ENCODE data around the gene CD276. TPM values are rescaled to one million over a fixed set of nuclear protein-coding genes. Genes with fewer than 3 reads are reported as not detected.

Gene CD276
- total RNA-seq, 4 donors from 2014 or later, result 11.5 to 85.7 (median 30.0) TPM

Other genes with a start within 250 kb of the CD276 start
- gene REC114, start 241.2 kb upstream of the CD276 start, total RNA-seq, result not detected
- 100 to 1,000 TPM; 159 to 356 (median 215) TPM for gene NPTN, start 51.0 kb upstream of the CD276 start, total RNA-seq
- 10 to 100 TPM in 2 of 4 donors, 1 to 10 TPM in 1, under 1 TPM in 1; 0.77 to 13.5 (median 6.9) TPM for gene INSYN1, start 69.0 kb downstream of the CD276 start, total RNA-seq
- gene TBC1D21, start 189.2 kb downstream of the CD276 start, total RNA-seq, result not detected
- 10 to 100 TPM; 19.4 to 68.4 (median 33.1) TPM for gene LOXL1, start 242.1 kb downstream of the CD276 start, total RNA-seq